ENCODE results near the gene DTD2.
A peak's percentile ranks its signal among the peaks of the same experiment; 100 is the strongest.

Gene DTD2

DNA sequence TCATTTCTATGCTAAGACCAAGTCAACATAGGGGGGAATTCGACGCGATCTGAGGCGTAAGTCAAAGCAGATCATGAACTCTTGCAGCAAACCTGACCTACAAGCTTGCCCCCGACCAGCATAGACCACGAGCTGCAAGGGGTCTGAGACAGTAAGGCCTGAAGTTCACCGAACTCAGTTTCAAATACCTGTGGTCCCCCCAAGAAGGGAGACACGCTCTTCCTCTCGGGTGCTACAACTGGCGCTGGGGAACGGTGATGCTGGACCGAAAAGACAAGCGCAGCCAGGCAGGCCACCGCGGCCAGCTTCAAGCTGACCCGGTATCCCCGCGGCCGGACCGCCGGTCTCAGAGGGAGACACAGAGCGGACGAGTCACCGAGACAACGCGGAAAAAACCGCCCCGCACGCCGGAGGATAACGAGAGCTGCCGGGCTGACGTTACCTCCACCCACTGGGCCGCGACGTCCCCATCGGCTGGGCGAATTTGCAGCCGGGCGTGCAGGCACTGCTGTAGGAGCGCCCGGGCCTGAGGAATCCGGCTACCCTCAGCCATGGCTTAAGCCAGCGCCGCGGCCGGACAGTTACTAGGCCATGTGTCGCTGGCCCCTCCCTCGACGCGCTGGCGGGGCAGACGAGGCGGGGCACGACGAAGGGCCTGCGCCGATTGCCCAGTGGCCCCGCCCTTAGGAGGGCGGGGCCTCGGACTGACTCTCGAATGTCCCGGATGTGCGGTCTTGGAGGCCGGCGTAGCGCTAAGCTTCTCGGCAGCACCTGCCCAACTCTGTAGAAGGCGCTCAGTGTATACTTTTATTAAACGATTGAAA, at the start of gene DTD2:
TSS of gene DTD2 (minus strand) at position 666 of the 824 bp plus-strand sequence. CDS start at position 553, 113 bp downstream.
- no peak for TF ChIP-seq CTCF (IDR thresholded peaks at IDR 0.05; ENCODE audit: low read depth, low read length)
- H3K4me3 ChIP-seq (ENCODE audit: low read depth, low read length) = peak within 1 kb of the TSS; percentile 62

GRCh38 chr14:31505411-31505810, 48.1 kb upstream of the DTD2 start:
- TF ChIP-seq CTCF (IDR thresholded peaks at IDR 0.05; ENCODE audit: low read depth, low read length) = no peak
- no peak overlapping the region for H3K4me3 ChIP-seq (ENCODE audit: low read depth, low read length)

GRCh38 chr14:31501870-31502269, 44.6 kb upstream of the DTD2 start:
- H3K4me3 ChIP-seq (ENCODE audit: low read depth, low read length) = no peak overlapping the region
- no peak for TF ChIP-seq CTCF (IDR thresholded peaks at IDR 0.05; ENCODE audit: low read depth, low read length)

DNA sequence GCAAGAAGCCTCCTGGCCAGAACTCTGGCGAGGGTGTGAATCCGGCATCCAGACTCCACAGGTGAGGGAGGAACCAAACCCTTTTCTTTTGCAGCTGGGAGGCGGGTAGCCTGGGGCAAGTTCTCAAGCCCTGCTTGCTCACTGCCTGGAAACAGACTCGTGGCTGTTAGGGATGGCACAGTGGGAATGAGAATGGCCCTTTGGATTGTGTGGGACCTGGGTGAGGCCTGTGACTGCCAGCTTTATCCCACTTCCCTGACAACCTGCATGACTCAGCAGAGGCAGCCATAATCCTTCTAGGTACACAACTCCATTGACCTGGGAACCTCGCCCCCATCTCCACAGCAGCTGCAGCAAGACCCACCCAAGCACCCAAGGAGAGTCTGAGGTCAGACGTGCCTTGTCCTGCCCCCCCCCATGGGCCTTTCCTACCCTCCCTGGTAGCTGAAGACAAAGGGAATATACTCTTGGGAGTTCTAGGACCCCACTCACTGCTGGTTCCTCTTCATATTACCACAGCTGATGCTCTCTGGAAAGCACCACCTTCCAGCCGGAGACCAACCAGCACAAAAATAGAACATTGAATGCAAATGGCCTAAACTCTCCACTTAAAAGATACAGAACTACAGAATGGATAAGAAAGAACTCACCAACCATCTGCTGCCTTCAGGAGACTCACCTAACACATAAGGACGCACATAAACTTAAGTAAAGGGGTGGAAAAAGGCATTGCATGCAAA, 35.6 kb upstream of the DTD2 start:
- no peak for TF ChIP-seq CTCF (IDR thresholded peaks at IDR 0.05; ENCODE audit: low read depth, low read length)
- no peak overlapping the region for H3K4me3 ChIP-seq (ENCODE audit: low read depth, low read length)

DNA sequence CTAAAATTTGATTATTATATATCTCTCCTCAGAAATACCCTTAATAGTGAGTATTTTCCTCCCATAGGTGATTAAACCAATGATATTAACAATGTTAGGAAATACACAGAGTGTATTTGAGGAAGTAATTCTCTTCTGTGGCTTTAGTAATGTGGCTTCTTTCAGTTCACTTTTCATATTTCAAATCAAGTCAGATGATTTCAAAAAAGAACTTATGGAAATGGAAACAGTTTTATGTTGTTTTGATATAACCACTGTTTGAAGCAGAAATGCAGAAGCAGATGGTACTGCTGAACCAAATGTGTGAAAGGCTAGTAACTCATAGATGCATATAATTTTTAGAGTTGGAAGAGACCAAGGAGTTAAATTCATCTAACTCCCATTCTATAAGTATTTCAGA, 32.4 kb upstream of the DTD2 start:
- H3K4me3 ChIP-seq (ENCODE audit: low read depth, low read length) = no peak overlapping the region
- no peak for TF ChIP-seq CTCF (IDR thresholded peaks at IDR 0.05; ENCODE audit: low read depth, low read length)

GRCh38 chr14:31487886-31488285, 30.6 kb upstream of the DTD2 start, which contains the start of gene GPR33:
TSS of gene GPR33 (minus strand) at chr14:31488039. CDS start at chr14:31483965, 4,074 bp downstream.
- H3K4me3 ChIP-seq (ENCODE audit: low read depth, low read length) = no peak within 1 kb of the TSS
- TF ChIP-seq CTCF (IDR thresholded peaks at IDR 0.05; ENCODE audit: low read depth, low read length) = no peak

GRCh38 chr14:31486764-31487163, 29.5 kb upstream of the DTD2 start:
- no peak for TF ChIP-seq CTCF (IDR thresholded peaks at IDR 0.05; ENCODE audit: low read depth, low read length)
- no peak overlapping the region for H3K4me3 ChIP-seq (ENCODE audit: low read depth, low read length)

Measured in WI38 (cell line).